Tibial nerve (tissue), 4 donors: ENCODE data around the gene CHADL. TPM values are rescaled to one million over a fixed set of nuclear protein-coding genes. Genes with fewer than 3 reads are reported as not detected.

Experiments
- DNase-seq, 2 donors: peaks; one replicate each; pipeline ENCODE4 v3.0.0-alpha.2; 2019; ENCODE audit warnings: low spot score in 2 of 2
- H3K27ac ChIP-seq, 4 donors: fragments of 200-600 bp; sonication (generic) in 3 of 4; one replicate each; pipeline ENCODE4 v1.5.1; 2017 to 2019; ENCODE audit warnings: mild to moderate bottlenecking in 1 of 4
- H3K27me3 ChIP-seq, 2 donors: fragments of 200-600 bp; sonication (generic) in 1 of 2; one replicate each; pipeline versions ENCODE4 v1.5.1 to v1.6.0; 2017 to 2019
- H3K36me3 ChIP-seq, 3 donors: fragments of 200-600 bp; sonication (generic); one replicate each; pipeline ENCODE4 v1.5.1; 2018 to 2019
- H3K4me1 ChIP-seq, 4 donors: fragments of 200-600 bp; sonication (generic) in 3 of 4; one replicate each; pipeline ENCODE4 v1.5.1; 2017 to 2019
- H3K4me3 ChIP-seq, 4 donors: fragments of 200-600 bp; sonication (generic) in 3 of 4; one replicate each; pipeline ENCODE4 v1.5.1; 2017 to 2019; ENCODE audit warnings: mild to moderate bottlenecking in 1 of 4, moderate library complexity in 1 of 4
- H3K9me3 ChIP-seq, 4 donors: fragments of 200-600 bp; sonication (generic) in 3 of 4; one replicate each; pipeline ENCODE4 v1.5.1; 2017 to 2019
- EP300 ChIP-seq, 2 donors: sonication (generic); formaldehyde crosslinking; IDR thresholded peaks; one replicate each; pipeline ENCODE4 v1.6.1; 2017; ENCODE audit warnings: antibody characterized with exemption in 2 of 2, mild to moderate bottlenecking in 1 of 2
- POLR2A ChIP-seq, 2 donors: fragments of 450-650 bp; IDR thresholded peaks; one replicate each; pipeline ENCODE4 v1.6.1; 2017; ENCODE audit warnings: antibody characterized with exemption in 2 of 2, mild to moderate bottlenecking in 2 of 2, moderate library complexity in 2 of 2
- WGBS, 2 donors: methylation state at CpG; one replicate each; pipeline ENCODE4 v1.1.5; 2018; 5-methylcytosine and 5-hydroxymethylcytosine counted together
- total RNA-seq, 4 donors: library from RNA; depleted of rRNA; stranded (reverse); fragments of >200 nt; gene quantifications; one replicate each; pipeline ENCODE4 v1.1.0, GENCODE V29; 2016
- TF ChIP-seq, protein P1 (sequence below), 5 experiments: fragments of 200-600 bp in 3 of 5; fragments of 450-650 bp in 2 of 5; sonication (generic) in 3 of 5; IDR thresholded peaks; one replicate each; pipeline ENCODE4 v1.5.1; 2016 to 2019; ENCODE audit warnings: antibody characterized with exemption in 5 of 5, mild to moderate bottlenecking in 3 of 5, moderate library complexity in 2 of 5

The CHADL gene
- total RNA-seq, 4 donors from 2014 or later: 25.3 to 32.0 (median 27.5) TPM

DNA sequence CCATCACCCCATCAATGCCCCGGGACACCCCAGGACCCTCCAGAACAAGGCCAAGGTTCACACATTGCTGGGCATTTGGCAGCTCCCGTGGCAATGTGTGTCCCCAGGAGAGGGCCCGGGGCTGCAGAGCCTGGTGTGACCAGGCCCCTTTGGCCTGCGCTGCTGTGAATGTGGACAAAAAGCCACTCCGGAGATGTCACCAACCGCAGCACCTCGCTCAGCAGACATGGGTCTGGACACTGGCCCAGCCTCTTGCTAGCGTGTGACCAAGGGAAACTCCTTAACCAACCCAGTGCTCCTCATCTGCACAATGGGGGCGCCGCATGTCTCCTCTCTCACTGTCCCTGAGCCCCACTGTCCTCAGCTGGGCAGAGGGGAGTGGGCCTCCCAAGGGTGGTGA lies 8.0 kb upstream of the CHADL start:
- Histone ChIP-seq H3K4me3 (no peak overlapping the region), H3K36me3 (peaks cover 5 to 94% (median 41%) of the 10 kb centered on the region in 3 donors), H3K27ac (no peak overlapping the region), H3K4me1 (no peaks in the 10 kb centered on the region), H3K27me3 (no peaks in the 10 kb centered on the region), H3K9me3 (no peaks in the 10 kb centered on the region)
- no peak for DNase-seq
- TF ChIP-seq POLR2A (IDR thresholded peaks at IDR 0.05) (no peak), EP300 (IDR thresholded peaks at IDR 0.05) (no peak)
- TF ChIP-seq, protein P1, sequence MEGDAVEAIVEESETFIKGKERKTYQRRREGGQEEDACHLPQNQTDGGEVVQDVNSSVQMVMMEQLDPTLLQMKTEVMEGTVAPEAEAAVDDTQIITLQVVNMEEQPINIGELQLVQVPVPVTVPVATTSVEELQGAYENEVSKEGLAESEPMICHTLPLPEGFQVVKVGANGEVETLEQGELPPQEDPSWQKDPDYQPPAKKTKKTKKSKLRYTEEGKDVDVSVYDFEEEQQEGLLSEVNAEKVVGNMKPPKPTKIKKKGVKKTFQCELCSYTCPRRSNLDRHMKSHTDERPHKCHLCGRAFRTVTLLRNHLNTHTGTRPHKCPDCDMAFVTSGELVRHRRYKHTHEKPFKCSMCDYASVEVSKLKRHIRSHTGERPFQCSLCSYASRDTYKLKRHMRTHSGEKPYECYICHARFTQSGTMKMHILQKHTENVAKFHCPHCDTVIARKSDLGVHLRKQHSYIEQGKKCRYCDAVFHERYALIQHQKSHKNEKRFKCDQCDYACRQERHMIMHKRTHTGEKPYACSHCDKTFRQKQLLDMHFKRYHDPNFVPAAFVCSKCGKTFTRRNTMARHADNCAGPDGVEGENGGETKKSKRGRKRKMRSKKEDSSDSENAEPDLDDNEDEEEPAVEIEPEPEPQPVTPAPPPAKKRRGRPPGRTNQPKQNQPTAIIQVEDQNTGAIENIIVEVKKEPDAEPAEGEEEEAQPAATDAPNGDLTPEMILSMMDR (IDR thresholded peaks at IDR 0.05): no peak
- 90 to 97% methylated on average over 7 to 10 of the region's 10 CpGs for WGBS, 2 donors

DNA sequence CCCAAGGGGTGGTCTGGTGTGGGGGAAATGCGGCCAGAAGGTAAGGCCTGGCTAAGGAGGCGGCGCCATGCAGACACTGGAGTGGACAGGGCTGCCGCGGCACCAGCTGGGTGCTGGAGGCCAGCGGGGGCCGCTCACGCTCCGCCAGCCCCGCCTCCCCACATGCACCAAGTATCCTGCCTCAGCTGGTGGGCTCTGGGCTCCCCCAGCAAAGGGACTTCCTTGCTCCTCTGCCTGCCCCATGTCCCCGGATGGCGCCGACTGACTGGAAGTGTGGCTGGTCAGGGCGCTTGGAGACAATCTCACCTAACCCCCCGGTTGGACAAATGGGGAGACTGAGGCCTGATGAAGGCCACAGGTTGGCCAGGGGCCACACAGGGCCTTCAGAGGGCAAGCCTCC lies 7.6 kb upstream of the CHADL start:
- Histone ChIP-seq H3K4me1 (no peaks in the 10 kb centered on the region), H3K27me3 (no peaks in the 10 kb centered on the region), H3K9me3 (no peaks in the 10 kb centered on the region), H3K27ac (no peak overlapping the region), H3K4me3 (no peak overlapping the region), H3K36me3 (peaks cover 4 to 93% (median 41%) of the 10 kb centered on the region in 3 donors)
- DNase-seq: no peak
- 81 to 90% methylated on average over 5 to 15 of the region's 15 CpGs for WGBS, 2 donors
- TF ChIP-seq POLR2A (IDR thresholded peaks at IDR 0.05) (no peak), EP300 (IDR thresholded peaks at IDR 0.05) (no peak)
- TF ChIP-seq, protein P1 (IDR thresholded peaks at IDR 0.05): no peak

DNA sequence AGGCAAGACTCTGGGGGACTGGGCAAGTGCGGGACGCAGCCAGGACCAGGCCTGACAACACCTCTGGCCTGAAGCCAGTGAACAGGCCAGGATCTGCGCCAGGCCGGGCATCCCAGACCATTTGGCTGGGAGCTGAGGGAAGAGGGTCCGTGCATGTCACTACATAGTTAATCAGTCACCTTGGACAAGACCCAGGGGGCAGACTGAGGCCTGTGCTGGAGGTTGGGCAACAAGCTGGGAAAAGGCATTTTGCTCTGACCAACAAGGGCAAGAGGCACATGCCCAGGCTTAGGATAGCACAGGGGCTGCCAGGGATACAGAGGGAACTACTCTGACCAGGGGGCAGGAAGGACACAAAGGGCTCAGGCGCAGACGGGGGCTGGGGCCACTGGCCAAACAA lies 7.0 kb upstream of the CHADL start:
- peaks cover 0 to 91% (median 41%) of the 10 kb centered on the region in 3 donors for H3K36me3 ChIP-seq

DNA sequence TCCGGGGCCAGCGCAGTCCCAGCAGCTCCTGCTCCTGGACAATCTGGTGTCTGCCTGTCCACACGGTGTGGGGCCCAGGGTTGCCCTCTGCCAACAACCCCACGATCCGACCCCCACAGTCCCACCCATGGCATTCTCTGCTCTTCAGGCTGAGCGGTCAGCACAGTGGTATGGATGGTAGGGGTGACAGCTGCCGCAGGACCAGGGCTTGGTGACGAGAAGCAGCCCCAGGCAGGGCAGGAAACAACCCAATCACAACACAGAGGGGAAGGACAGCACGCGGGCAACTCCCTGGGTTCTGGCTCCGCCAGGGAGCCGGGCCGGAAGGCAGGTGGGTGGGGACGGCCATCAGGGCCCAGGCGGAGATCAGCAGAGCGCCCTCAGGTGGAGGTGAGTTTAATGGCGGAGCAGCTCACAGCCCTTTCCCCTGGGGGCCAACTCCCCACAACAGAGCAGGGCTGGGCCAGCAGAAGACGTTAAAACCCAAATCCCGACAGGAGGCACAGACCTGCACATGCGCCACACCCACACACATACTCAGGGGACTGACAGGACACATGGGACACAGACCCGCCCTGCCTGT lies 5.3 kb upstream of the CHADL start:
- Histone ChIP-seq H3K36me3 (peaks cover 0 to 77% (median 39%) of the 10 kb centered on the region in 3 donors), H3K27me3 (no peaks in the 10 kb centered on the region), H3K27ac (no peak overlapping the region), H3K4me3 (no peak overlapping the region), H3K4me1 (no peaks in the 10 kb centered on the region), H3K9me3 (no peaks in the 10 kb centered on the region)
- no peak for TF ChIP-seq EP300 (IDR thresholded peaks at IDR 0.05)
- TF ChIP-seq POLR2A (IDR thresholded peaks at IDR 0.05): no peak
- TF ChIP-seq, protein P1 (IDR thresholded peaks at IDR 0.05): no peak
- no peak for DNase-seq
- 84 to 85% methylated on average over 6 to 16 of the region's 21 CpGs for WGBS, 2 donors

More for the DNA sequence above, 7.0 kb upstream of the CHADL start:
- WGBS, 2 donors: 80 to 90% methylated on average over 7 of the region's 7 CpGs
- TF ChIP-seq POLR2A (IDR thresholded peaks at IDR 0.05) (no peak), EP300 (IDR thresholded peaks at IDR 0.05) (no peak)
- TF ChIP-seq, protein P1 (IDR thresholded peaks at IDR 0.05): no peak
- no peak for DNase-seq
- Histone ChIP-seq H3K9me3 (no peaks in the 10 kb centered on the region), H3K27me3 (no peaks in the 10 kb centered on the region), H3K4me3 (no peak overlapping the region), H3K27ac (no peak overlapping the region), H3K4me1 (no peaks in the 10 kb centered on the region)

DNA sequence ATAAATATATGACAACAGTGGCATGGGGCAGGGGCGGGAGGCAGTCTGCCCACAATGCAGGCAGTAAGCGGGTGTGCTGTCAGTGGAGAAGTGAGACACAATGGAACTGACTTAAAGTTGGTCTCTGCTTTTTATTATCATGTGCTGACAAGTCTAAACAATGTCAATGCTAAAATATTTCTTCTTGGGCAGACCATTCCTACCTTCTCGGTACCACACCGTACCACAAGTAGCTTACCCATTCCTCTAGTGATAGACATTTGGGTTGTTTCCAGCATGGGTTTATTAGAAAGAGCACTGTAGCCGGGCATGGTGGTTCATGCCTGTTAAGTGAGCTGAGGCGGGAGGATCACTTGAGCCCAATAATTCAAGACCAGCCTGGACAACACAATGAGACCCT lies 2.6 kb upstream of the CHADL start:
- no peaks in the 10 kb centered on the region for H3K27me3 ChIP-seq
- peaks cover 0 to 18% (median 5%) of the 10 kb centered on the region in 4 donors for H3K4me1 ChIP-seq
- no peaks in the 10 kb centered on the region for H3K9me3 ChIP-seq
- peaks cover 0 to 50% (median 14%) of the 10 kb centered on the region in 3 donors for H3K36me3 ChIP-seq
- H3K27ac ChIP-seq: no peak overlapping the region
- H3K4me3 ChIP-seq: no peak overlapping the region
- DNase-seq: no peak
- WGBS, 2 donors: 83 to 84% methylated on average over 6 of the region's 6 CpGs
- TF ChIP-seq, protein P1 (IDR thresholded peaks at IDR 0.05): no peak
- TF ChIP-seq POLR2A (IDR thresholded peaks at IDR 0.05) (no peak), EP300 (IDR thresholded peaks at IDR 0.05) (no peak)
